GM23338 (cell line): ENCODE results near the gene BICDL2. TPM values are rescaled to one million over a fixed set of nuclear protein-coding genes. Genes with fewer than 3 reads are reported as not detected.

Experiments
- ATAC-seq: fragments of 200-7000 bp; cut with Tn5 transposase; 3 replicates; pipeline ENCODE4 v1.9.1; 2020
- DNase-seq: peaks from one replicate; pipeline ENCODE4 v3.0.0-alpha.2; 2015; ENCODE audit warnings: low spot score
- H2AFZ ChIP-seq: fragments of 200-600 bp; sonication (generic); 2 replicates; pipeline ENCODE4 v1.8.0; 2016; ENCODE audit warnings: antibody characterized with exemption, mild to moderate bottlenecking, moderate library complexity
- H3F3A ChIP-seq: fragments of 200-600 bp; sonication (generic); replicated peaks from 2 replicates; pipeline ENCODE4 v1.8.0; 2017; ENCODE audit warnings: antibody characterized with exemption, mixed run types, low read depth
- H3K27ac ChIP-seq: fragments of 200-600 bp; sonication (generic); 2 replicates; pipeline ENCODE4 v1.6.1; 2016; ENCODE audit warnings: low read depth
- H3K27me3 ChIP-seq: fragments of 200-600 bp; sonication (generic); 2 replicates; pipeline ENCODE4 v1.8.0; 2016; ENCODE audit warnings: mild to moderate bottlenecking, mixed run types, moderate library complexity; ENCODE audit not compliant: insufficient read depth
- H3K36me3 ChIP-seq: fragments of 200-600 bp; sonication (generic); 2 replicates; pipeline ENCODE4 v1.8.0; 2016; ENCODE audit warnings: mild to moderate bottlenecking; ENCODE audit not compliant: insufficient read depth
- H3K4me1 ChIP-seq: fragments of 200-600 bp; sonication (generic); 2 replicates; pipeline ENCODE4 v1.8.0; 2016; ENCODE audit warnings: mild to moderate bottlenecking, moderate library complexity; ENCODE audit not compliant: insufficient read depth
- H3K4me2 ChIP-seq: fragments of 200-600 bp; sonication (generic); 2 replicates; pipeline ENCODE4 v1.7.1; 2017; ENCODE audit warnings: mixed run types
- H3K4me3 ChIP-seq: fragments of 200-600 bp; sonication (generic); 2 replicates; pipeline ENCODE4 v1.6.1; 2016; ENCODE audit warnings: mixed run types
- H3K79me2 ChIP-seq: fragments of 200-600 bp; sonication (generic); replicated peaks from 2 replicates; pipeline ENCODE4 v1.8.0; 2017; ENCODE audit warnings: mild to moderate bottlenecking; ENCODE audit not compliant: insufficient read depth
- H3K9me2 ChIP-seq: fragments of 200-600 bp; sonication (generic); 2 replicates; pipeline ENCODE4 v1.8.0; 2017; ENCODE audit not compliant: insufficient read depth
- H4K20me1 ChIP-seq: fragments of 200-600 bp; sonication (generic); replicated peaks from 2 replicates; pipeline ENCODE4 v1.8.0; 2017; ENCODE audit warnings: mild to moderate bottlenecking; ENCODE audit not compliant: insufficient read depth
- H3K27ac Mint-ChIP-seq: 2 replicates; pipeline ENCODE4 v1.8.0; 2020; ENCODE audit warnings: inconsistent platforms, mild to moderate bottlenecking, moderate library complexity, mixed read lengths
- H3K27me3 Mint-ChIP-seq: 3 replicates; pipeline ENCODE4 v1.8.0; 2022; ENCODE audit warnings: low read depth, mild to moderate bottlenecking, moderate library complexity, mixed read lengths, inconsistent platforms; ENCODE audit not compliant: insufficient read depth, poor library complexity
- H3K36me3 Mint-ChIP-seq: 3 replicates; pipeline ENCODE4 v1.8.0; 2021; ENCODE audit warnings: low read depth, mild to moderate bottlenecking, inconsistent platforms, moderate library complexity, mixed read lengths
- H3K4me1 Mint-ChIP-seq: 3 replicates; pipeline ENCODE4 v1.8.0; 2020; ENCODE audit warnings: mild to moderate bottlenecking, inconsistent platforms, mixed read lengths
- H3K4me3 Mint-ChIP-seq: 3 replicates; pipeline ENCODE4 v1.8.0; 2021; ENCODE audit warnings: moderate library complexity, mild to moderate bottlenecking, inconsistent platforms, mixed read lengths
- H3K9me3 Mint-ChIP-seq: 3 replicates; pipeline ENCODE4 v1.8.0; 2020; ENCODE audit warnings: moderate library complexity, mild to moderate bottlenecking, inconsistent platforms, mixed read lengths
- CREB1 ChIP-seq: fragments of 250-450 bp; sonication (Bioruptor Pico); IDR thresholded peaks from 2 replicates; pipeline ENCODE4 v1.5.0; 2020; ENCODE audit warnings: low read depth, mild to moderate bottlenecking, moderate library complexity
- CTCF ChIP-seq, 2 experiments: fragments of 200-600 bp in 1 of 2; sonication (generic) in 1 of 2; conservative IDR thresholded peaks; 2 replicates each; pipeline versions ENCODE4 v1.5.1 to v1.6.1; 2016 to 2017; ENCODE audit warnings: antibody characterized with exemption in 2 of 2, low read depth in 2 of 2, mild to moderate bottlenecking in 2 of 2, moderate library complexity in 1 of 2
- EZH2 ChIP-seq: fragments of 200-600 bp; sonication (generic); IDR thresholded peaks from one replicate; pipeline ENCODE4 v1.8.0; 2017; ENCODE audit warnings: antibody characterized with exemption, mild to moderate bottlenecking, low read depth; ENCODE audit not compliant: unreplicated experiment
- EZH2phosphoT487 ChIP-seq: fragments of 200-600 bp; sonication (generic); IDR thresholded peaks from one replicate; pipeline ENCODE4 v1.8.1; 2018; ENCODE audit warnings: antibody characterized with exemption; ENCODE audit not compliant: unreplicated experiment
- JUNB ChIP-seq: IDR thresholded peaks from one replicate; pipeline ENCODE4 v1.6.1; 2016; ENCODE audit warnings: antibody characterized with exemption; ENCODE audit not compliant: unreplicated experiment
- NANOG ChIP-seq: IDR thresholded peaks from 2 replicates; pipeline ENCODE4 v1.6.1; 2016; ENCODE audit warnings: antibody characterized with exemption, borderline replicate concordance
- POLR2AphosphoS5 ChIP-seq: IDR thresholded peaks from 2 replicates; pipeline ENCODE4 v1.6.1; 2016; ENCODE audit warnings: antibody characterized with exemption, low read depth
- STAT1 ChIP-seq: IDR thresholded peaks from one replicate; pipeline ENCODE4 v1.6.1; 2016; ENCODE audit warnings: antibody characterized with exemption; ENCODE audit not compliant: unreplicated experiment
- ZNF114 ChIP-seq: fragments of 250-450 bp; sonication (Bioruptor Pico); IDR thresholded peaks from 2 replicates; pipeline ENCODE4 v1.5.0; 2020; ENCODE audit warnings: mild to moderate bottlenecking, moderate library complexity
- ZNF331 ChIP-seq: fragments of 250-450 bp; sonication (Bioruptor Pico); IDR thresholded peaks from 2 replicates; pipeline ENCODE4 v1.5.0; 2020; ENCODE audit warnings: low read depth, mild to moderate bottlenecking, moderate library complexity
- ZNF462 ChIP-seq: fragments of 250-450 bp; sonication (Bioruptor Pico); IDR thresholded peaks from 2 replicates; pipeline ENCODE4 v1.5.0; 2020; ENCODE audit warnings: mild to moderate bottlenecking, moderate library complexity
- polyA plus RNA-seq: library from polyadenylated mRNA; unstranded; fragments of >200 nt; fragmentation: Nextera tagmentation; extraction: Ambion mirVana; gene quantifications from 2 replicates; pipeline ENCODE4 v1.2.1, GENCODE V29; 2016
- total RNA-seq: library from RNA; depleted of rRNA; stranded (reverse); fragments of >200 nt; shearing (Covaris generic); gene quantifications from 2 replicates; pipeline ENCODE4 v1.2.3, GENCODE V29; 2014
- TF ChIP-seq, protein P1 (sequence below): IDR thresholded peaks from 2 replicates; pipeline ENCODE4 v1.6.1; 2016; ENCODE audit warnings: antibody characterized with exemption
- TF ChIP-seq, protein P2 (sequence below): IDR thresholded peaks from one replicate; pipeline ENCODE4 v1.6.1; 2018; ENCODE audit warnings: antibody characterized with exemption; ENCODE audit not compliant: unreplicated experiment

The BICDL2 gene
- total and polyA plus RNA-seq, 2 experiments from 2014 or later, result 12.7 to 18.4 TPM

DNA sequence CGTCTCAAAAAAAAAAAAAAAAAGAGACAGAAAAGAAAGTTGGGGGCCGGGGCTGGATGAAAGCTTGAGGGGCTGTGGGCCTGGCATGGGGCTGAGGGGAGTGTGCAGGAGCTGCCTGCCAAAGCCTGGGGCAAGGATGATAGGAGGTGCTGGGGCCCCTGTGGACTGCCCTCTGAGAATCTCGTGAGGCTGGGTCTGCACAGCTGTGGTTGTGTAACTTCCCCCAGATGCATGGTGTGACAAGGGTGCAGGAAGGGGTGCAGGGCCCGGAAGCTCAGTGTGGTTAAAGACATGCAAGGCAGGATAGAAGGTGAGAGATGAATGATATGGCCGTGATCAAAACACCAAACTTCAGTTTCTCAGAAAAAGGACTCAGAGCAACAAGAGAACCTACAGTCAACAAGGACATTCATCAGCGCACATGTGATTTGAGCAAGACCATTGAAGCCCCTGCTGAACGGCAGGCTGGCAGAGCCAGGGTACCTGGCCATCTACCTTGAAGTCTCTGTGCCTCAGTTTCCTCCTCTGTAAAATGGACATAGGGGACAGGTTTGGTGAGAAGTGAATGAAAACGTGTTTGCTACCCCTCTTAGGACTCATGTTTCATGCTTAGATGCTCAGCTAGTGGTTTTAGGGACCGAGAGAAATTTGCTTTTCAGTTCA is 38.2 kb upstream of the BICDL2 start (continued):
- no peak for TF ChIP-seq ZNF331 (CRISPR knock-in tag)

GRCh38 chr16:3073448-3073847 is 36.7 kb upstream of the BICDL2 start:
- no peak overlapping the region for H3K27ac Mint-ChIP-seq
- ATAC-seq, result no peak

More at GRCh38 chr16:3073448-3073847, 36.7 kb upstream of the BICDL2 start:
- Histone ChIP-seq H2AFZ (no peak overlapping the region), H3K27ac (no peak overlapping the region), H3K4me3 (no peak overlapping the region), H3K4me2 (no peak overlapping the region), H3K36me3 (no peaks in the 10 kb centered on the region), H3K9me2 (no peaks in the 10 kb centered on the region), H3F3A (no peaks in the 10 kb centered on the region), H3K27me3 (no peaks in the 10 kb centered on the region), H3K4me1 (0 out of 2 replicates have a peak, but pooled peaks cover under 1% of the 10 kb centered on the region), H4K20me1 (no peaks in the 10 kb centered on the region), H3K79me2 (no peaks in the 10 kb centered on the region)
- peaks cover 15% of the 10 kb centered on the region for H3K27me3 Mint-ChIP-seq
- no peak for DNase-seq
- no peak overlapping the region for H3K4me3 Mint-ChIP-seq
- TF ChIP-seq ZNF331 (CRISPR knock-in tag), result no peak
- TF ChIP-seq NANOG, result no peak
- TF ChIP-seq, protein P1, sequence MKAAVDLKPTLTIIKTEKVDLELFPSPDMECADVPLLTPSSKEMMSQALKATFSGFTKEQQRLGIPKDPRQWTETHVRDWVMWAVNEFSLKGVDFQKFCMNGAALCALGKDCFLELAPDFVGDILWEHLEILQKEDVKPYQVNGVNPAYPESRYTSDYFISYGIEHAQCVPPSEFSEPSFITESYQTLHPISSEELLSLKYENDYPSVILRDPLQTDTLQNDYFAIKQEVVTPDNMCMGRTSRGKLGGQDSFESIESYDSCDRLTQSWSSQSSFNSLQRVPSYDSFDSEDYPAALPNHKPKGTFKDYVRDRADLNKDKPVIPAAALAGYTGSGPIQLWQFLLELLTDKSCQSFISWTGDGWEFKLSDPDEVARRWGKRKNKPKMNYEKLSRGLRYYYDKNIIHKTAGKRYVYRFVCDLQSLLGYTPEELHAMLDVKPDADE, result no peak
- no peak for TF ChIP-seq STAT1
- TF ChIP-seq EZH2phosphoT487, result no peak
- no peak for TF ChIP-seq ZNF462 (CRISPR knock-in tag)
- TF ChIP-seq CREB1 (CRISPR knock-in tag), result no peak
- TF ChIP-seq EZH2, result no peak
- TF ChIP-seq ZNF114 (CRISPR knock-in tag), result no peak
- TF ChIP-seq, protein P2, sequence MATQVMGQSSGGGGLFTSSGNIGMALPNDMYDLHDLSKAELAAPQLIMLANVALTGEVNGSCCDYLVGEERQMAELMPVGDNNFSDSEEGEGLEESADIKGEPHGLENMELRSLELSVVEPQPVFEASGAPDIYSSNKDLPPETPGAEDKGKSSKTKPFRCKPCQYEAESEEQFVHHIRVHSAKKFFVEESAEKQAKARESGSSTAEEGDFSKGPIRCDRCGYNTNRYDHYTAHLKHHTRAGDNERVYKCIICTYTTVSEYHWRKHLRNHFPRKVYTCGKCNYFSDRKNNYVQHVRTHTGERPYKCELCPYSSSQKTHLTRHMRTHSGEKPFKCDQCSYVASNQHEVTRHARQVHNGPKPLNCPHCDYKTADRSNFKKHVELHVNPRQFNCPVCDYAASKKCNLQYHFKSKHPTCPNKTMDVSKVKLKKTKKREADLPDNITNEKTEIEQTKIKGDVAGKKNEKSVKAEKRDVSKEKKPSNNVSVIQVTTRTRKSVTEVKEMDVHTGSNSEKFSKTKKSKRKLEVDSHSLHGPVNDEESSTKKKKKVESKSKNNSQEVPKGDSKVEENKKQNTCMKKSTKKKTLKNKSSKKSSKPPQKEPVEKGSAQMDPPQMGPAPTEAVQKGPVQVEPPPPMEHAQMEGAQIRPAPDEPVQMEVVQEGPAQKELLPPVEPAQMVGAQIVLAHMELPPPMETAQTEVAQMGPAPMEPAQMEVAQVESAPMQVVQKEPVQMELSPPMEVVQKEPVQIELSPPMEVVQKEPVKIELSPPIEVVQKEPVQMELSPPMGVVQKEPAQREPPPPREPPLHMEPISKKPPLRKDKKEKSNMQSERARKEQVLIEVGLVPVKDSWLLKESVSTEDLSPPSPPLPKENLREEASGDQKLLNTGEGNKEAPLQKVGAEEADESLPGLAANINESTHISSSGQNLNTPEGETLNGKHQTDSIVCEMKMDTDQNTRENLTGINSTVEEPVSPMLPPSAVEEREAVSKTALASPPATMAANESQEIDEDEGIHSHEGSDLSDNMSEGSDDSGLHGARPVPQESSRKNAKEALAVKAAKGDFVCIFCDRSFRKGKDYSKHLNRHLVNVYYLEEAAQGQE, result no peak
- no peak for TF ChIP-seq JUNB
- TF ChIP-seq POLR2AphosphoS5, result no peak
- no peak for TF ChIP-seq CTCF (conservative IDR thresholded peaks at IDR 0.05; ENCODE audit: low read depth in 2 of 2)
- H3K9me3 Mint-ChIP-seq, result no peaks in the 10 kb centered on the region; the same call in 1 of the 3 replicates
- peaks cover 36% of the 10 kb centered on the region for H3K4me1 Mint-ChIP-seq
- peaks cover 17% of the 10 kb centered on the region for H3K36me3 Mint-ChIP-seq
